GM23248 (cell line): ENCODE results near the gene UBE2L3. TPM values are rescaled to one million over a fixed set of nuclear protein-coding genes. Genes with fewer than 3 reads are reported as not detected.

Source experiments
- DNase-seq: peaks from one replicate; pipeline ENCODE4 v3.0.0-alpha.2; 2015
- H2AFZ ChIP-seq: fragments of 200-600 bp; sonication (generic); 2 replicates; pipeline ENCODE4 v1.6.1; 2016; ENCODE audit warnings: antibody characterized with exemption
- H3F3A ChIP-seq: fragments of 200-600 bp; sonication (generic); 2 replicates; pipeline ENCODE4 v1.6.1; 2016; ENCODE audit warnings: mild to moderate bottlenecking, antibody characterized with exemption, mixed run types; ENCODE audit not compliant: insufficient read depth
- H3K27ac ChIP-seq: fragments of 200-600 bp; sonication (generic); 2 replicates; pipeline ENCODE4 v1.5.1; 2016; ENCODE audit warnings: mild to moderate bottlenecking
- H3K27me3 ChIP-seq: fragments of 200-600 bp; sonication (generic); replicated peaks from 2 replicates; pipeline ENCODE4 v1.6.1; 2016; ENCODE audit warnings: mild to moderate bottlenecking; ENCODE audit not compliant: insufficient read depth
- H3K36me3 ChIP-seq: fragments of 200-600 bp; sonication (generic); 2 replicates; pipeline ENCODE4 v1.6.1; 2016; ENCODE audit warnings: low read depth, mild to moderate bottlenecking
- H3K4me1 ChIP-seq: fragments of 200-600 bp; sonication (generic); 2 replicates; pipeline ENCODE4 v1.6.1; 2016; ENCODE audit warnings: mild to moderate bottlenecking; ENCODE audit not compliant: insufficient read depth
- H3K4me2 ChIP-seq: fragments of 200-600 bp; sonication (generic); one replicate; pipeline ENCODE4 v1.6.1; 2016; ENCODE audit warnings: mild to moderate bottlenecking; ENCODE audit not compliant: unreplicated experiment
- H3K4me3 ChIP-seq: fragments of 200-600 bp; sonication (generic); 2 replicates; pipeline ENCODE4 v1.5.1; 2016; ENCODE audit warnings: mild to moderate bottlenecking
- H3K79me2 ChIP-seq: fragments of 200-600 bp; sonication (generic); 2 replicates; pipeline ENCODE4 v1.6.1; 2016; ENCODE audit warnings: mild to moderate bottlenecking; ENCODE audit not compliant: insufficient read depth
- H3K9ac ChIP-seq: fragments of 200-600 bp; sonication (generic); 2 replicates; pipeline ENCODE4 v1.6.1; 2016; ENCODE audit warnings: mild to moderate bottlenecking
- H3K9me2 ChIP-seq: fragments of 200-600 bp; sonication (generic); 2 replicates; pipeline ENCODE4 v1.6.1; 2016; ENCODE audit warnings: mixed run types, mild to moderate bottlenecking, moderate library complexity; ENCODE audit not compliant: insufficient read depth
- H3K9me3 ChIP-seq: fragments of 200-600 bp; sonication (generic); one replicate; pipeline ENCODE4 v1.6.1; 2017; ENCODE audit warnings: low read depth
- H4K20me1 ChIP-seq: fragments of 200-600 bp; sonication (generic); 2 replicates; pipeline ENCODE4 v1.6.0; 2016; ENCODE audit not compliant: insufficient read depth
- EZH2 ChIP-seq: fragments of 200-600 bp; sonication (generic); IDR thresholded peaks from 2 replicates; pipeline ENCODE4 v1.6.1; 2018; ENCODE audit warnings: antibody characterized with exemption, mild to moderate bottlenecking; ENCODE audit not compliant: insufficient read depth, poor library complexity, severe bottlenecking
- EZH2phosphoT487 ChIP-seq: fragments of 200-600 bp; sonication (generic); IDR thresholded peaks from 2 replicates; pipeline ENCODE4 v1.6.1; 2018; ENCODE audit warnings: antibody characterized with exemption, moderate library complexity, mild to moderate bottlenecking, low read depth; ENCODE audit not compliant: insufficient read depth
- WGBS, 2 experiments: methylation state at CpG; one replicate each; pipeline ENCODE4 v1.1.6; 2015 to 2017; ENCODE audit warnings: low lambda C conversion rate in 2 of 2, low coverage in 1 of 2; ENCODE audit errors: missing lambda C conversion rate in 2 of 2; 5-methylcytosine and 5-hydroxymethylcytosine counted together
- in situ Hi-C: fragments of 300-500 bp; cut with MboI; formaldehyde crosslinking; loops from 2 replicates; pipeline ENCODE4 v1.15.0; 2020
- polyA plus RNA-seq: library from polyadenylated mRNA; unstranded; fragments of >200 nt; fragmentation: Nextera tagmentation; extraction: Ambion mirVana; gene quantifications from 2 replicates; pipeline ENCODE4 v1.2.1, GENCODE V29; 2016
- total RNA-seq: library from RNA; depleted of rRNA; stranded (reverse); fragments of >200 nt; shearing (Covaris generic); gene quantifications from 2 replicates; pipeline ENCODE4 v1.2.3, GENCODE V29; 2014

The UBE2L3 gene
- total and polyA plus RNA-seq, 2 experiments from 2014 or later, result 57.2 to 115 TPM

- no peaks in the 10 kb centered on the region for H4K20me1 ChIP-seq
- no peaks in the 10 kb centered on the region for H3K79me2 ChIP-seq
- no peaks in the 10 kb centered on the region for H3K9me3 ChIP-seq
- peaks cover 7% of the 10 kb centered on the region; the same call in 1 of the 2 replicates for H3F3A ChIP-seq
- no peak overlapping the region for H2AFZ ChIP-seq
- WGBS, 2 experiments, result 62 to 67% methylated on average over 7 of the region's 7 CpGs
- H3K27ac ChIP-seq, result no peak overlapping the region
- no peaks in the 10 kb centered on the region for H3K9me2 ChIP-seq
- no peak overlapping the region for H3K4me2 ChIP-seq
- in situ Hi-C loops, result no loop called here
- H3K27me3 ChIP-seq, result no peaks in the 10 kb centered on the region
- no peaks in the 10 kb centered on the region for H3K36me3 ChIP-seq
- no peak for DNase-seq
- TF ChIP-seq EZH2phosphoT487 (no peak), EZH2 (no peak)
- no peak overlapping the region for H3K9ac ChIP-seq
- no peaks in the 10 kb centered on the region for H3K4me1 ChIP-seq
- H3K4me3 ChIP-seq, result no peak overlapping the region
Observed at GRCh38 chr22:21659864-21660525, 92.5 kb downstream of the UBE2L3 start.

- Histone ChIP-seq H3K9ac (no peak overlapping the region), H3K79me2 (no peaks in the 10 kb centered on the region), H3K4me2 (no peak overlapping the region), H3F3A (peaks cover 7% of the 10 kb centered on the region; the same call in 1 of the 2 replicates), H3K9me2 (no peaks in the 10 kb centered on the region), H3K27ac (no peak overlapping the region), H2AFZ (no peak overlapping the region), H3K4me3 (no peak overlapping the region), H3K27me3 (no peaks in the 10 kb centered on the region), H3K4me1 (no peaks in the 10 kb centered on the region), H3K9me3 (no peaks in the 10 kb centered on the region), H3K36me3 (no peaks in the 10 kb centered on the region), H4K20me1 (no peaks in the 10 kb centered on the region)
- DNase-seq, result no peak
- WGBS, 2 experiments, result 60 to 64% methylated on average over 7 of the region's 7 CpGs
- in situ Hi-C loops, result no loop called here
- TF ChIP-seq EZH2phosphoT487 (no peak), EZH2 (no peak)
Observed at GRCh38 chr22:21660904-21661303, 93.4 kb downstream of the UBE2L3 start.

GRCh38 chr22:21661991-21662390, 94.5 kb downstream of the UBE2L3 start:
- no peak overlapping the region for H3K4me3 ChIP-seq
- DNase-seq, result no peak
- WGBS, 2 experiments, result 79 to 84% methylated on average over 5 of the region's 5 CpGs
- no peak overlapping the region for H3K27ac ChIP-seq
- peaks cover 8% of the 10 kb centered on the region for H3K79me2 ChIP-seq
- no peak overlapping the region for H3K9ac ChIP-seq
- in situ Hi-C loops, result no loop called here
- TF ChIP-seq EZH2phosphoT487, result no peak
- TF ChIP-seq EZH2, result no peak
- H3K36me3 ChIP-seq, result no peaks in the 10 kb centered on the region
- H3K27me3 ChIP-seq, result no peaks in the 10 kb centered on the region
- H3K4me2 ChIP-seq, result no peak overlapping the region
- 0 out of 2 replicates have a peak, but pooled peaks cover 3% of the 10 kb centered on the region for H3K4me1 ChIP-seq
- no peaks in the 10 kb centered on the region for H3F3A ChIP-seq
- H2AFZ ChIP-seq, result no peak overlapping the region
- no peaks in the 10 kb centered on the region for H3K9me3 ChIP-seq
- H3K9me2 ChIP-seq, result no peaks in the 10 kb centered on the region
- H4K20me1 ChIP-seq, result no peaks in the 10 kb centered on the region

- TF ChIP-seq EZH2 (no peak), EZH2phosphoT487 (no peak)
- H3K4me1 ChIP-seq, result 0 out of 2 replicates have a peak, but pooled peaks cover 8% of the 10 kb centered on the region
- no peak overlapping the region for H2AFZ ChIP-seq
- H3F3A ChIP-seq, result no peaks in the 10 kb centered on the region
- in situ Hi-C loops, result no loop called here
- no peak overlapping the region for H3K4me2 ChIP-seq
- no peak for DNase-seq
- H3K79me2 ChIP-seq, result peaks cover 23% of the 10 kb centered on the region
- 92 to 96% methylated on average over 2 of the region's 2 CpGs for WGBS, 2 experiments
- no peaks in the 10 kb centered on the region for H3K9me3 ChIP-seq
- no peak overlapping the region for H3K9ac ChIP-seq
- no peaks in the 10 kb centered on the region for H4K20me1 ChIP-seq
- no peaks in the 10 kb centered on the region for H3K27me3 ChIP-seq
- H3K4me3 ChIP-seq, result no peak overlapping the region
- no peaks in the 10 kb centered on the region for H3K36me3 ChIP-seq
- H3K27ac ChIP-seq, result no peak overlapping the region
- no peaks in the 10 kb centered on the region for H3K9me2 ChIP-seq
Observed at GRCh38 chr22:21663738-21664137, 96.2 kb downstream of the UBE2L3 start.
